ENCODE measurements around the gene ERP29.

ERP29 gene

GRCh38 chr12:111980598-111980997, 32.6 kb upstream of the ERP29 start:
- no peak overlapping the region for H3K27ac ChIP-seq
- TF ChIP-seq ZFX (IDR thresholded peaks at IDR 0.05), result no peak
- TF ChIP-seq CTCF (conservative IDR thresholded peaks at IDR 0.05), result no peak

- H3K27ac ChIP-seq, result no peak overlapping the region
- TF ChIP-seq CTCF (conservative IDR thresholded peaks at IDR 0.05) (no peak), ZFX (IDR thresholded peaks at IDR 0.05) (no peak)
These were observed 31.2 kb upstream of the ERP29 start for GRCh38 chr12:111981987-111982386.

GRCh38 chr12:111984820-111985219, 28.4 kb upstream of the ERP29 start:
- H3K27ac ChIP-seq, result no peak overlapping the region
- TF ChIP-seq ZFX (IDR thresholded peaks at IDR 0.05), result no peak
- no peak for TF ChIP-seq CTCF (conservative IDR thresholded peaks at IDR 0.05)

GRCh38 chr12:111991535-111991934, 21.7 kb upstream of the ERP29 start:
- H3K27ac ChIP-seq, result no peak overlapping the region
- TF ChIP-seq ZFX (IDR thresholded peaks at IDR 0.05), result no peak

GRCh38 chr12:111991946-111992345, 21.3 kb upstream of the ERP29 start:
- no peak overlapping the region for H3K27ac ChIP-seq
- no peak for TF ChIP-seq ZFX (IDR thresholded peaks at IDR 0.05)
- no peak for TF ChIP-seq CTCF (conservative IDR thresholded peaks at IDR 0.05)

GRCh38 chr12:111992464-111992863, 20.8 kb upstream of the ERP29 start:
- TF ChIP-seq CTCF (conservative IDR thresholded peaks at IDR 0.05), result no peak
- no peak for TF ChIP-seq ZFX (IDR thresholded peaks at IDR 0.05)
- H3K27ac ChIP-seq, result no peak overlapping the region; the same call in 1 of the 2 replicates

- no peak for TF ChIP-seq CTCF (conservative IDR thresholded peaks at IDR 0.05)
- no peak overlapping the region; the same call in none of the 2 replicates for H3K27ac ChIP-seq
These were observed 19.7 kb upstream of the ERP29 start for GRCh38 chr12:111993292-111994150.

GRCh38 chr12:111994211-111995111, 18.8 kb upstream of the ERP29 start:
- H3K27ac ChIP-seq, result peak overlapping the region; percentile 57

Data from C4-2B (cell line).